GM06990 (cell line): ENCODE data around the gene GMCL1.
A peak's percentile ranks its signal among the peaks of the same experiment; 100 is the strongest.
"Not testable (repeated sequence)": the region's sequence is repeated elsewhere in the genome, so short reads cannot be mapped to it uniquely, and the experiment has no call there.

Experiments
- DNase-seq: peaks from one replicate; pipeline ENCODE4 v3.0.0-alpha.2; 2011; ENCODE audit not compliant: insufficient read length; ENCODE audit errors: extremely low read depth
- H3K27me3 ChIP-seq: replicated peaks from 2 replicates; pipeline ENCODE4 v1.6.0; 2011; ENCODE audit warnings: low read length; ENCODE audit not compliant: control insufficient read depth, insufficient read depth
- H3K36me3 ChIP-seq: 2 replicates; pipeline ENCODE4 v1.5.1; 2011; ENCODE audit warnings: low read length; ENCODE audit not compliant: control insufficient read depth, insufficient read depth
- H3K4me3 ChIP-seq: replicated peaks from 2 replicates; pipeline ENCODE4 v1.5.1; 2011; ENCODE audit warnings: low read depth, mild to moderate bottlenecking, control low read depth, low read length
- TF ChIP-seq, protein P1 (sequence below): IDR thresholded peaks from 2 replicates; pipeline ENCODE4 v1.5.1; 2011; ENCODE audit warnings: low read length, control low read depth, mild to moderate bottlenecking, inconsistent platforms; ENCODE audit not compliant: insufficient read depth, poor library complexity, severe bottlenecking

GMCL1 gene

GRCh38 chr2:69888451-69888850 lies 59.0 kb downstream of the GMCL1 start:
- TF ChIP-seq, protein P1, sequence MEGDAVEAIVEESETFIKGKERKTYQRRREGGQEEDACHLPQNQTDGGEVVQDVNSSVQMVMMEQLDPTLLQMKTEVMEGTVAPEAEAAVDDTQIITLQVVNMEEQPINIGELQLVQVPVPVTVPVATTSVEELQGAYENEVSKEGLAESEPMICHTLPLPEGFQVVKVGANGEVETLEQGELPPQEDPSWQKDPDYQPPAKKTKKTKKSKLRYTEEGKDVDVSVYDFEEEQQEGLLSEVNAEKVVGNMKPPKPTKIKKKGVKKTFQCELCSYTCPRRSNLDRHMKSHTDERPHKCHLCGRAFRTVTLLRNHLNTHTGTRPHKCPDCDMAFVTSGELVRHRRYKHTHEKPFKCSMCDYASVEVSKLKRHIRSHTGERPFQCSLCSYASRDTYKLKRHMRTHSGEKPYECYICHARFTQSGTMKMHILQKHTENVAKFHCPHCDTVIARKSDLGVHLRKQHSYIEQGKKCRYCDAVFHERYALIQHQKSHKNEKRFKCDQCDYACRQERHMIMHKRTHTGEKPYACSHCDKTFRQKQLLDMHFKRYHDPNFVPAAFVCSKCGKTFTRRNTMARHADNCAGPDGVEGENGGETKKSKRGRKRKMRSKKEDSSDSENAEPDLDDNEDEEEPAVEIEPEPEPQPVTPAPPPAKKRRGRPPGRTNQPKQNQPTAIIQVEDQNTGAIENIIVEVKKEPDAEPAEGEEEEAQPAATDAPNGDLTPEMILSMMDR, result no peak
- H3K4me3 ChIP-seq, result no peak overlapping the region
- H3K27me3 ChIP-seq, result no peaks in the 10 kb centered on the region
- H3K36me3 ChIP-seq, result no peaks in the 10 kb centered on the region
- DNase-seq, result no peak

DNA sequence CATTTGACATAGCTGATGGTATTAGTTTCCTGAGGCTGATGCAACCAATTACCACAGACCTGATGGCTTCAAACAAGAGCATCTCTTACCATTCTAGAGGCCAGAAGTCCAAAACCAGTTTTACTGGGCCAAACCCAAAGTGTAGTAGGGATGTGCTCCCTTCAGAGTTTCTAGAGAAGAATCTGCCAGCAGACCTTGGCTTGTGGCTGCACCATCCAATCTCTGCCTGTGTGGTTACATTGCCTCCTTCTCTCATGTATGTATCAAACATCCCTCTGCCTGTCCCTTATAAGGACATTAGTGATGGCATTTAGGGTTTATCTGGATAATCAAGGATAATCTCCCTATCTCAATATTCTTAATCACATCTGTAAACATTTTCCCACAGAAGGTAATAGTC lies 59.8 kb downstream of the GMCL1 start:
- Histone ChIP-seq H3K27me3 (no peaks in the 10 kb centered on the region), H3K36me3 (no peaks in the 10 kb centered on the region), H3K4me3 (no peak overlapping the region)
- TF ChIP-seq, protein P1, result no peak
- no peak for DNase-seq

DNA sequence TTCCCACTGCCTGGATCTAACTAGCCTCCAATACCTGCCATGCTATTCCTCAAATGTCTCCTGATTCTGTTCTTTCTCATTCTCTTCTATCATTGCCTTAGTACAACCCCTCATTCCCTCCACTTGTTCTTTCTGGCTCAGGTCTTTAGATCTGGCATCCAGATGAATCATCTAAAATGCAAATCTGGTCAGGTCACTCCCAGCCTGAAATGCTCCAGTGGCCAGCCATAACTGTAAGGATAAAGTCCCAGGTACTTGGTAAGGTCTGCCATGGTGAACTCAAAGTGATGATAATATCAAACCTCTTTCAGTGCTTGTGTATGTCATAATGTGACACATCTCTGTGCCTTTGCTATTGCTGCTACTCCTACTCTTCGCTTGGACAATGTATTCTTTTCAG lies 61.4 kb downstream of the GMCL1 start:
- Histone ChIP-seq H3K27me3 (no peaks in the 10 kb centered on the region), H3K4me3 (no peak overlapping the region), H3K36me3 (no peaks in the 10 kb centered on the region)
- DNase-seq, result no peak
- TF ChIP-seq, protein P1, result no peak

DNA sequence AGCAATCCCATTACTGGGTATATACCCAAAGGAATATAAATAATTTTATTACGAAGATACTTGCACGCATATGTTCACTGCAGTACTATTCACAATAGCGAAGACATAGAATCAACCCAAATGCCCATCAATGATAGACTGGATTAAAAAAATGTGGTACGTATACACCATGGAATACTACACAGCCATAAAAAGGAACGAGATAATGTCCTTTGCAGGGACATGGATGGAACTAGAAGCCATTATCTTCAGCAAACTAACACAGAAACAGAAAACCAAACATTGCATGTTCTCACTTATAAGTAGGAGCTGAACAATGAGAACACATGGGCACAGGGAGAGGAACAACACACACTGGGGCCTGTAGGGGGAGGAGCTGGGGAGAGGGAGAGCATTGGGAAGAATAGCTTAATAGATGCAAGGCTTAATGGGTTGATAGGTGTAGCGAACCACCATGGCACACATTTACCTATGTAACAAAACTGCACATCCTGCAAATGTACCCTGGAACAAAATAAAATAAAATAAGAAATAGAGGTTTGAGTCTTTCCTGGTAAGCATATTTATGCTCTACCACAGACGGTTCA lies 63.5 kb downstream of the GMCL1 start:
- not testable (repeated sequence) for H3K36me3 ChIP-seq, DNase-seq, H3K27me3 ChIP-seq, H3K4me3 ChIP-seq
- TF ChIP-seq, protein P1, result peak; percentile 14

GRCh38 chr2:69893684-69894551 lies 64.5 kb downstream of the GMCL1 start, which contains the start of gene SNRNP27:
Gene SNRNP27 (plus strand): TSS chr2:69893956. CDS start chr2:69893985, 29 bp downstream.
- TF ChIP-seq, protein P1, result no peak
- Histone ChIP-seq H3K4me3 (peak within 1 kb of the TSS; percentile 91), H3K36me3 (peaks cover 2% of the 10 kb centered on the region), H3K27me3 (no peaks in the 10 kb centered on the region)
- DNase-seq, result peak; percentile 77

DNA sequence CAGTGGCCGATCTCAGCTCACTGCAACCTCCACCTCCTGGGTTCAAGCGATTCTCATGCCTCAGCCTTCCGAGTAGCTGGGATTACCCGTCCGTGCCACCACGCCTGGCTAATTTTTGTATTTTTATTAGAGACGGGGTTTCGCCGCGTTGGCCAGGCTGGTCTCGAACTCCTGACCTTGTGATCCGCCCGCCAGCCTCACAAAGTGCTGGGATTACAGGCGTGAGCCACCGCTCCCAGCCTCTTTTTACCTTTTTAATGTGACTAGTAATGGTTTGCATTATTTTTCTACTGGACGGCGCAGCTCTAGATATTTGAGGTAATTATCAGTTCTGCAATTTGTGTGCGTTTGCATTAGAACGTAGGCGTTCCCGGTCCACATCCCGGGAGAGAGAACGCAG lies 65.3 kb downstream of the GMCL1 start:
- not testable (repeated sequence) for DNase-seq, H3K36me3 ChIP-seq, H3K27me3 ChIP-seq
- H3K4me3 ChIP-seq, result peak overlapping the region; percentile 91
